Esophagus squamous epithelium (tissue), 4 donors: Measurements from ENCODE around the gene BCAT1.

Experiments
- CTCF ChIP-seq, 6 experiments: fragments of 450-650 bp in 4 of 6; fragments of 200-600 bp in 2 of 6; sonication (generic) in 2 of 6; IDR thresholded peaks; one replicate each; pipeline ENCODE4 v1.5.1; 2016 to 2019; ENCODE audit warnings: antibody characterized with exemption in 6 of 6, mild to moderate bottlenecking in 4 of 6, moderate library complexity in 4 of 6
- POLR2A ChIP-seq, 4 donors: fragments of 450-650 bp; IDR thresholded peaks; one replicate each; pipeline ENCODE4 v1.6.1; 2017; ENCODE audit warnings: antibody characterized with exemption in 4 of 4, mild to moderate bottlenecking in 4 of 4, moderate library complexity in 3 of 4

GRCh38 chr12:24928131-24928530 is 20.8 kb downstream of the BCAT1 start:
- TF ChIP-seq CTCF (IDR thresholded peaks at IDR 0.05) (no peak), POLR2A (IDR thresholded peaks at IDR 0.05) (no peak)
